ENCODE results near the gene L1CAM. TPM values are rescaled to one million over a fixed set of nuclear protein-coding genes. Genes with fewer than 3 reads are reported as not detected.
A peak's percentile ranks its signal among the peaks of the same experiment; 100 is the strongest.

L1CAM gene
- total RNA-seq, 1 experiment from 2014 or later: 27.2 TPM

- peak; percentile 46 for DNase-seq (ENCODE audit: extremely low read depth, low read depth)
These were observed 40.0 kb upstream of the L1CAM start, which contains the start of gene ARHGAP4 for GRCh38 chrX:153925739-153926551. Gene ARHGAP4, minus strand, starts transcription at chrX:153926264. Its CDS starts 62 bp downstream, at chrX:153926202.

GRCh38 chrX:153925387-153925738 is 39.4 kb upstream of the L1CAM start:
- no peak for DNase-seq (ENCODE audit: extremely low read depth, low read depth)

GRCh38 chrX:153924149-153924861 is 38.3 kb upstream of the L1CAM start:
- DNase-seq (ENCODE audit: extremely low read depth, low read depth): peak; percentile 77

GRCh38 chrX:153922932-153923857 is 37.2 kb upstream of the L1CAM start:
- DNase-seq (ENCODE audit: extremely low read depth, low read depth): peak; percentile 48

GRCh38 chrX:153921511-153922446 is 35.8 kb upstream of the L1CAM start:
- no peak for DNase-seq (ENCODE audit: extremely low read depth, low read depth)

- DNase-seq (ENCODE audit: extremely low read depth, low read depth): no peak
These were observed 35.1 kb upstream of the L1CAM start for GRCh38 chrX:153921070-153921469.

GRCh38 chrX:153920546-153920945 is 34.6 kb upstream of the L1CAM start:
- no peak for DNase-seq (ENCODE audit: extremely low read depth, low read depth)

- DNase-seq (ENCODE audit: extremely low read depth, low read depth): no peak
These were observed 33.3 kb upstream of the L1CAM start for GRCh38 chrX:153919281-153919680.

GRCh38 chrX:153917869-153918268 is 31.9 kb upstream of the L1CAM start:
- DNase-seq (ENCODE audit: extremely low read depth, low read depth): no peak

- DNase-seq (ENCODE audit: extremely low read depth, low read depth): no peak
These were observed 27.7 kb upstream of the L1CAM start for GRCh38 chrX:153913701-153914100.

- DNase-seq (ENCODE audit: extremely low read depth, low read depth): no peak
These were observed 27.2 kb upstream of the L1CAM start for GRCh38 chrX:153913211-153913610.

GRCh38 chrX:153911798-153912197 is 25.8 kb upstream of the L1CAM start:
- no peak for DNase-seq (ENCODE audit: extremely low read depth, low read depth)

GRCh38 chrX:153910446-153910845 is 24.5 kb upstream of the L1CAM start:
- no peak for DNase-seq (ENCODE audit: extremely low read depth, low read depth)

- no peak for DNase-seq (ENCODE audit: extremely low read depth, low read depth)
These were observed 24.0 kb upstream of the L1CAM start for GRCh38 chrX:153909980-153910360.

GRCh38 chrX:153909024-153909979 is 23.3 kb upstream of the L1CAM start:
- DNase-seq (ENCODE audit: extremely low read depth, low read depth): no peak

GRCh38 chrX:153908219-153908860 is 22.4 kb upstream of the L1CAM start:
- DNase-seq (ENCODE audit: extremely low read depth, low read depth): no peak

- no peak for DNase-seq (ENCODE audit: extremely low read depth, low read depth)
These were observed 21.5 kb upstream of the L1CAM start for GRCh38 chrX:153907456-153907855.

Measured in NCI-H460 (cell line).